NT2/D1 (cell line): ENCODE data around the gene IWS1.

Experiments used
- DNase-seq: peaks from one replicate; pipeline ENCODE4 v3.0.0-alpha.2; 2011; ENCODE audit warnings: low read depth, low spot score
- H3K27me3 ChIP-seq: 2 replicates; pipeline ENCODE4 v1.6.0; 2011; ENCODE audit warnings: mild to moderate bottlenecking; ENCODE audit not compliant: insufficient read length, insufficient read depth
- H3K36me3 ChIP-seq: 2 replicates; pipeline ENCODE4 v1.6.1; 2011; ENCODE audit warnings: mild to moderate bottlenecking, low read length, mixed read lengths; ENCODE audit not compliant: insufficient read depth, insufficient read length
- H3K4me1 ChIP-seq: 2 replicates; pipeline ENCODE4 v1.5.1; 2011; ENCODE audit not compliant: insufficient read depth, insufficient read length
- H3K4me3 ChIP-seq: 2 replicates; pipeline ENCODE4 v1.5.1; 2011; ENCODE audit warnings: low read depth; ENCODE audit not compliant: insufficient read length
- H3K9ac ChIP-seq: 2 replicates; pipeline ENCODE4 v1.6.0; 2011; ENCODE audit warnings: low read depth; ENCODE audit not compliant: insufficient read length
- H3K9me3 ChIP-seq: 2 replicates; pipeline ENCODE4 v1.5.1; 2011; ENCODE audit warnings: mild to moderate bottlenecking, low read length; ENCODE audit not compliant: insufficient read depth
- SUZ12 ChIP-seq: IDR thresholded peaks from 2 replicates; pipeline ENCODE4 v1.6.1; 2011; ENCODE audit not compliant: insufficient read length, insufficient read depth; ENCODE audit errors: extremely low read depth
- YY1 ChIP-seq: IDR thresholded peaks from 2 replicates; pipeline ENCODE4 v1.6.1; 2011; ENCODE audit not compliant: insufficient read length, insufficient read depth
- ZNF274 ChIP-seq: IDR thresholded peaks from 2 replicates; pipeline ENCODE4 v1.6.1; 2011; ENCODE audit warnings: mild to moderate bottlenecking, low read depth, low read length

The IWS1 gene

GRCh38 chr2:127542231-127542630 lies 15.9 kb upstream of the IWS1 start:
- Histone ChIP-seq H3K36me3 (no peaks in the 10 kb centered on the region), H3K9ac (no peak overlapping the region), H3K27me3 (no peaks in the 10 kb centered on the region), H3K4me3 (no peak overlapping the region), H3K9me3 (no peaks in the 10 kb centered on the region), H3K4me1 (no peaks in the 10 kb centered on the region)
- DNase-seq, result no peak
- TF ChIP-seq YY1 (no peak), SUZ12 (no peak), ZNF274 (no peak)

GRCh38 chr2:127541809-127542208 lies 15.5 kb upstream of the IWS1 start:
- H3K9ac ChIP-seq, result no peak overlapping the region
- H3K4me3 ChIP-seq, result no peak overlapping the region
- DNase-seq, result no peak
- no peaks in the 10 kb centered on the region for H3K36me3 ChIP-seq
- no peaks in the 10 kb centered on the region for H3K9me3 ChIP-seq
- no peaks in the 10 kb centered on the region for H3K4me1 ChIP-seq
- no peak for TF ChIP-seq SUZ12
- TF ChIP-seq ZNF274, result no peak
- no peak for TF ChIP-seq YY1
- H3K27me3 ChIP-seq, result no peaks in the 10 kb centered on the region

- H3K4me3 ChIP-seq, result no peak overlapping the region
- DNase-seq, result no peak
- H3K4me1 ChIP-seq, result no peaks in the 10 kb centered on the region
- no peaks in the 10 kb centered on the region for H3K9me3 ChIP-seq
- no peak overlapping the region for H3K9ac ChIP-seq
- TF ChIP-seq SUZ12 (no peak), ZNF274 (no peak), YY1 (no peak)
- no peaks in the 10 kb centered on the region for H3K36me3 ChIP-seq
- no peaks in the 10 kb centered on the region for H3K27me3 ChIP-seq
Observed at GRCh38 chr2:127537644-127538043, 11.4 kb upstream of the IWS1 start.

GRCh38 chr2:127536707-127537541 lies 10.6 kb upstream of the IWS1 start:
- Histone ChIP-seq H3K27me3 (no peaks in the 10 kb centered on the region), H3K4me3 (no peak overlapping the region), H3K4me1 (no peaks in the 10 kb centered on the region), H3K9ac (no peak overlapping the region), H3K9me3 (no peaks in the 10 kb centered on the region), H3K36me3 (no peaks in the 10 kb centered on the region)
- no peak for DNase-seq
- TF ChIP-seq SUZ12 (no peak), ZNF274 (no peak), YY1 (no peak)

- H3K9me3 ChIP-seq, result no peaks in the 10 kb centered on the region
- H3K4me3 ChIP-seq, result no peak overlapping the region
- DNase-seq, result no peak
- H3K4me1 ChIP-seq, result no peaks in the 10 kb centered on the region
- no peaks in the 10 kb centered on the region for H3K36me3 ChIP-seq
- no peak overlapping the region for H3K9ac ChIP-seq
- no peak for TF ChIP-seq ZNF274
- TF ChIP-seq SUZ12, result no peak
- no peak for TF ChIP-seq YY1
- no peaks in the 10 kb centered on the region for H3K27me3 ChIP-seq
Observed at GRCh38 chr2:127535918-127536317, 9.6 kb upstream of the IWS1 start.

- H3K36me3 ChIP-seq, result no peaks in the 10 kb centered on the region
- no peaks in the 10 kb centered on the region for H3K4me1 ChIP-seq
- no peak within 1 kb of the TSS for H3K9ac ChIP-seq
- H3K4me3 ChIP-seq, result no peak within 1 kb of the TSS
- H3K9me3 ChIP-seq, result 0 out of 2 replicates have a peak, but pooled peaks cover under 1% of the 10 kb centered on the region
- no peaks in the 10 kb centered on the region for H3K27me3 ChIP-seq
- DNase-seq, result no peak
- TF ChIP-seq YY1 (no peak), SUZ12 (no peak), ZNF274 (no peak)
Observed at GRCh38 chr2:127535422-127535901, 9.2 kb upstream of the IWS1 start, which contains the start of gene MYO7B. MYO7B (plus strand) TSS chr2:127535683; CDS start chr2:127559723, 24,040 bp downstream.

- DNase-seq, result no peak
- TF ChIP-seq ZNF274 (no peak), YY1 (no peak), SUZ12 (no peak)
- no peak overlapping the region for H3K4me3 ChIP-seq
- no peaks in the 10 kb centered on the region for H3K36me3 ChIP-seq
- 0 out of 2 replicates have a peak, but pooled peaks cover 4% of the 10 kb centered on the region for H3K9me3 ChIP-seq
- no peak overlapping the region for H3K9ac ChIP-seq
- H3K4me1 ChIP-seq, result peaks cover 7% of the 10 kb centered on the region
- H3K27me3 ChIP-seq, result no peaks in the 10 kb centered on the region
Observed at GRCh38 chr2:127532296-127532695, 6.0 kb upstream of the IWS1 start.
